Heart left ventricle (tissue), 13 donors: Measurements from ENCODE around the gene FANCE.

Source experiments
- POLR2A ChIP-seq, 2 donors: fragments of 450-650 bp; IDR thresholded peaks; one replicate each; pipeline ENCODE4 v1.6.1; 2017; ENCODE audit warnings: antibody characterized with exemption in 2 of 2, mild to moderate bottlenecking in 2 of 2, moderate library complexity in 2 of 2
- TF ChIP-seq, protein P1 (sequence below), 12 donors: fragments of 200-600 bp; sonication (generic) in 4 of 12; IDR thresholded peaks; one replicate each; pipeline versions ENCODE4 v1.5.0 to v1.8.0; 2018 to 2022; ENCODE audit warnings: antibody characterized with exemption in 12 of 12, mild to moderate bottlenecking in 5 of 12
- donor health status: ischemic (EF 13 %, LVEDD 7.1; RV severe dilation, severe dysfunction).
- donor health status: DM: no; HTN: yes; CAD: no.
- donor health status: DM: no; HTN: no; CAD: no.
- donor health status: ischemic (EF 25% LVEDD 6.9; RV normal size, moderate dysfunction).
- donor health status: ischemic (EF 25% LVEDD 5.7; RV mildly dilated, moderate dysfunction).
- donor health status: ischemic (EF 35%, LVEDD 5.7; RV mildly dilated, moderate dysfunction).
- donor health status: nonischemic (EF 11% LVEDD 7.7; RV severe dilation, severe dysfunction).
- donor health status: DM: yes; HTN: yes; CAD: no.
- donor health status: PGD.
- donor health status: ischemic (EF 29% LVEDD 5.4; RV normal size, mild dysfunction).
- donor health status: nonischemic (EF 23%, LVEDD 6.1; RV moderate dilation, normal function).

DNA sequence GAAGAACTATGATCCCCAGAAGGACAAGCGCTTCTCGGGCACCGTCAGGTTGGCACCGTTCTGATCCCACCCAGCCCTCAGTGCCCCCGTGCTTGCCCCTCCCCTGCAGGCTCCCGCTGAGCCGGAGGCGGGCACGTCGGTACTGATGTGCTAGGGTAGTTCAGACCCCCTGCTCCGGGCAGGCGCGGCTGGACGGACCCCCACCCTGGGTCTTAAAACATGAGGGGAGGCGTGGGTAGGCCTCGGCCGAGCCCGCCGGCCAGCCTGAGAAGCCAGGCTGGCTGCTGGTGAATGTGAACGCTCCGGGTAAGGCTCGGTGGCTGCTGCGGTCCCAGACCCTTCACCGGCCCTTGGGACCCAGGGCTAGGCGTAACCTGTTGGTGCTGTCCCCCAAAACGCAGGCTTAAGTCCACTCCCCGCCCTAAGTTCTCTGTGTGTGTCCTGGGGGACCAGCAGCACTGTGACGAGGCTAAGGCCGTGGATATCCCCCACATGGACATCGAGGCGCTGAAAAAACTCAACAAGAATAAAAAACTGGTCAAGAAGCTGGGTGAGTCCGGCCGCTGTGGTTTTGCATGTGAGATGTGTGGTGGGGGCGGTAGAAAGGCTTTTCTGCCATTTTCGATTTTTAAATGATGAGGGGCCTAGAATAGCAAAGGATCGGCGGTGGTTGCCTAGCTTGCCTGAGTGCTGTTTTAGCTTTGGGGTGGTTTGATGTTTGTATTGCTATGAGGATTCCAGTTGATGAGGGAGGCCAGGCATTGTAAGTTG, 17.0 kb downstream of the FANCE start:
- TF ChIP-seq, protein P1, sequence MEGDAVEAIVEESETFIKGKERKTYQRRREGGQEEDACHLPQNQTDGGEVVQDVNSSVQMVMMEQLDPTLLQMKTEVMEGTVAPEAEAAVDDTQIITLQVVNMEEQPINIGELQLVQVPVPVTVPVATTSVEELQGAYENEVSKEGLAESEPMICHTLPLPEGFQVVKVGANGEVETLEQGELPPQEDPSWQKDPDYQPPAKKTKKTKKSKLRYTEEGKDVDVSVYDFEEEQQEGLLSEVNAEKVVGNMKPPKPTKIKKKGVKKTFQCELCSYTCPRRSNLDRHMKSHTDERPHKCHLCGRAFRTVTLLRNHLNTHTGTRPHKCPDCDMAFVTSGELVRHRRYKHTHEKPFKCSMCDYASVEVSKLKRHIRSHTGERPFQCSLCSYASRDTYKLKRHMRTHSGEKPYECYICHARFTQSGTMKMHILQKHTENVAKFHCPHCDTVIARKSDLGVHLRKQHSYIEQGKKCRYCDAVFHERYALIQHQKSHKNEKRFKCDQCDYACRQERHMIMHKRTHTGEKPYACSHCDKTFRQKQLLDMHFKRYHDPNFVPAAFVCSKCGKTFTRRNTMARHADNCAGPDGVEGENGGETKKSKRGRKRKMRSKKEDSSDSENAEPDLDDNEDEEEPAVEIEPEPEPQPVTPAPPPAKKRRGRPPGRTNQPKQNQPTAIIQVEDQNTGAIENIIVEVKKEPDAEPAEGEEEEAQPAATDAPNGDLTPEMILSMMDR (IDR thresholded peaks at IDR 0.05), result no peak
- no peak for TF ChIP-seq POLR2A (IDR thresholded peaks at IDR 0.05)
